ENCODE data around the gene GPNMB. TPM values are rescaled to one million over a fixed set of nuclear protein-coding genes. Genes with fewer than 3 reads are reported as not detected.

Gene GPNMB
- total RNA-seq, 4 donors from 2014 or later: 42.5 to 127 (median 93.7) TPM

GRCh38 chr7:23242935-23243334, 3.6 kb upstream of the GPNMB start:
- Histone ChIP-seq H3K9me3 (no peaks in the 10 kb centered on the region), H3K4me1 (peaks cover 0 to 8% of the 10 kb centered on the region in 2 donors), H3K4me3 (no peak overlapping the region), H3K27ac (peak overlapping the region; percentile 44 to 53), H3K36me3 (no peaks in the 10 kb centered on the region), H3K27me3 (no peaks in the 10 kb centered on the region)
- intact Hi-C loops (cut with DNase I; ENCODE audit: low total_unique reads): no loop called here
- no peak for TF ChIP-seq CTCF (IDR thresholded peaks at IDR 0.05)
- no peak for TF ChIP-seq POLR2A (IDR thresholded peaks at IDR 0.05)
- DNase-seq: peak in 1 of 2 donors; percentile 16

- no peak for DNase-seq
- Histone ChIP-seq H3K36me3 (no peaks in the 10 kb centered on the region), H3K9me3 (no peaks in the 10 kb centered on the region), H3K27ac (peak overlapping the region; percentile 84 to 91), H3K27me3 (no peaks in the 10 kb centered on the region), H3K4me3 (peak overlapping the region; percentile 46 to 54), H3K4me1 (peaks cover 0 to 8% of the 10 kb centered on the region in 2 donors)
- TF ChIP-seq CTCF (IDR thresholded peaks at IDR 0.05) (no peak), POLR2A (IDR thresholded peaks at IDR 0.05) (no peak)
- intact Hi-C loops (cut with DNase I; ENCODE audit: low total_unique reads): no loop called here
Measured at GRCh38 chr7:23247046-23247602, 549 bp downstream of the GPNMB start.

GRCh38 chr7:23247603-23248335, 1.2 kb downstream of the GPNMB start:
- H3K27me3 ChIP-seq: no peaks in the 10 kb centered on the region
- peak overlapping the region; percentile 46 to 54 for H3K4me3 ChIP-seq
- peak; percentile 22 to 38 for DNase-seq
- H3K36me3 ChIP-seq: no peaks in the 10 kb centered on the region
- H3K9me3 ChIP-seq: no peaks in the 10 kb centered on the region
- TF ChIP-seq CTCF (IDR thresholded peaks at IDR 0.05): no peak
- TF ChIP-seq POLR2A (IDR thresholded peaks at IDR 0.05): no peak
- intact Hi-C loops (cut with DNase I; ENCODE audit: low total_unique reads): no loop called here
- H3K27ac ChIP-seq: peak overlapping the region; percentile 84 to 91
- peaks cover 0 to 8% of the 10 kb centered on the region in 2 donors for H3K4me1 ChIP-seq

GRCh38 chr7:23249486-23249885, 2.9 kb downstream of the GPNMB start:
- DNase-seq: no peak
- Histone ChIP-seq H3K36me3 (no peaks in the 10 kb centered on the region), H3K27me3 (no peaks in the 10 kb centered on the region), H3K9me3 (no peaks in the 10 kb centered on the region), H3K4me3 (no peak overlapping the region), H3K4me1 (peaks cover 0 to 8% of the 10 kb centered on the region in 2 donors), H3K27ac (no peak overlapping the region)
- TF ChIP-seq POLR2A (IDR thresholded peaks at IDR 0.05) (no peak), CTCF (IDR thresholded peaks at IDR 0.05) (no peak)
- intact Hi-C loops (cut with DNase I; ENCODE audit: low total_unique reads): no loop called here

GRCh38 chr7:23254051-23254681, 7.6 kb downstream of the GPNMB start:
- no peaks in the 10 kb centered on the region for H3K9me3 ChIP-seq

More at GRCh38 chr7:23254051-23254681, 7.6 kb downstream of the GPNMB start:
- H3K27ac ChIP-seq: no peak overlapping the region
- TF ChIP-seq POLR2A (IDR thresholded peaks at IDR 0.05): no peak
- TF ChIP-seq CTCF (IDR thresholded peaks at IDR 0.05): no peak
- no peak overlapping the region for H3K4me3 ChIP-seq
- no peaks in the 10 kb centered on the region for H3K27me3 ChIP-seq
- intact Hi-C loops (cut with DNase I; ENCODE audit: low total_unique reads): no loop called here
- no peak for DNase-seq
- H3K4me1 ChIP-seq: no peaks in the 10 kb centered on the region
- no peaks in the 10 kb centered on the region for H3K36me3 ChIP-seq
